Activated CD4-positive, alpha-beta memory T cell treated with anti-CD3 and anti-CD28 coated beads for 36 hours (primary cell): ENCODE data around the gene ONECUT3. TPM values are rescaled to one million over a fixed set of nuclear protein-coding genes. Genes with fewer than 3 reads are reported as not detected.

Experiments
- CTCF ChIA-PET: fragments of 350-600 bp; sonication (Branson Sonifier 250); formaldehyde crosslinking; loops from one replicate; lab custom pipeline; 2021; ENCODE audit warnings: antibody characterized with exemption, inconsistent platforms; lab: Charles Lee
- POLR2A ChIA-PET: fragments of 350-600 bp; sonication (Branson Sonifier 250); formaldehyde crosslinking; loops from one replicate; lab custom pipeline; 2021; ENCODE audit warnings: antibody characterized with exemption; lab: Charles Lee
- DNase-seq: peaks from one replicate; pipeline ENCODE4 v3.0.0-alpha.2; 2020
- H3K27ac Mint-ChIP-seq: one replicate; pipeline ENCODE4 v1.8.0; 2021; ENCODE audit warnings: mixed read lengths
- H3K27me3 Mint-ChIP-seq: one replicate; pipeline ENCODE4 v1.8.0; 2021; ENCODE audit warnings: mixed read lengths
- H3K36me3 Mint-ChIP-seq: one replicate; pipeline ENCODE4 v1.8.0; 2021; ENCODE audit warnings: mixed read lengths
- H3K4me1 Mint-ChIP-seq: one replicate; pipeline ENCODE4 v1.8.0; 2021; ENCODE audit warnings: low read depth, mixed read lengths
- H3K4me3 Mint-ChIP-seq: one replicate; pipeline ENCODE4 v1.8.0; 2021; ENCODE audit warnings: mild to moderate bottlenecking, mixed read lengths
- H3K9me3 Mint-ChIP-seq: one replicate; pipeline ENCODE4 v1.8.0; 2021; ENCODE audit warnings: mixed read lengths
- intact Hi-C: fragments of 100-400 bp; cut with micrococcal nuclease; formaldehyde crosslinking; loops from one replicate; pipeline ENCODE4 v1.15.1; 2023
- total RNA-seq, 2 experiments: library from RNA; stranded (reverse); gene quantifications; one replicate each; pipeline ENCODE4 v1.2.3, GENCODE V29; 2021

The ONECUT3 gene
- total RNA-seq, 2 experiments from 2014 or later: not detected

DNA sequence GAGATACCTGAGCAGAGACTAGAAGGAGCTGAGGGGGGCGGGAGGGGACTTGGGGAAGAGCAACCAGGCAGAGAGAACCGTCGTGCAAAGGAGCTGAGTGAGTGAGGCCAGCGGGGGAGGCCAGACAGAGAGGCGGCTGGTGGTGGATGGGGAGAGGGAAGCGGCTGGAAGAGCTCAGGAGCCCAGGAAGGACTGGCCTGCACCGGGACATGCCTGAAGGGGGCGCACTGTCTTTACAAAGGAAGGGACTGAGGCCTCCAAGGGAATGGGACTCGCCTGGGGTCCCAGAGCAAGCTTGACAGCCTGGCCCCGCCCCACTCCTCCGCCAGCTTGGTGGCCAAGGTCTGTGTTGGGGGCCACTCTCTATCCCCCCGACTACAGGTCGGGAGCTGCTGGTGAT is 14.9 kb downstream of the ONECUT3 start:
- ChIA-PET CTCF (interaction anchor here (0.8 to 3.8 kb wide), 7 partner anchors 10 to 259 kb away, joined by 3 to 42 read pairs (median 4); no protein-coding TSS in a partner anchor), POLR2A (no interaction called here)
- Mint-ChIP-seq H3K4me3 (no peak overlapping the region), H3K9me3 (peaks cover 16% of the 10 kb centered on the region), H3K27ac (no peak overlapping the region), H3K36me3 (peaks cover 2% of the 10 kb centered on the region), H3K4me1 (no peaks in the 10 kb centered on the region), H3K27me3 (peaks cover 67% of the 10 kb centered on the region)
- intact Hi-C loops: loop anchor here (5.0 to 10.0 kb wide), 2 partner anchors 221 to 313 kb away; partner anchors contain the start of gene APC2
- no peak for DNase-seq

DNA sequence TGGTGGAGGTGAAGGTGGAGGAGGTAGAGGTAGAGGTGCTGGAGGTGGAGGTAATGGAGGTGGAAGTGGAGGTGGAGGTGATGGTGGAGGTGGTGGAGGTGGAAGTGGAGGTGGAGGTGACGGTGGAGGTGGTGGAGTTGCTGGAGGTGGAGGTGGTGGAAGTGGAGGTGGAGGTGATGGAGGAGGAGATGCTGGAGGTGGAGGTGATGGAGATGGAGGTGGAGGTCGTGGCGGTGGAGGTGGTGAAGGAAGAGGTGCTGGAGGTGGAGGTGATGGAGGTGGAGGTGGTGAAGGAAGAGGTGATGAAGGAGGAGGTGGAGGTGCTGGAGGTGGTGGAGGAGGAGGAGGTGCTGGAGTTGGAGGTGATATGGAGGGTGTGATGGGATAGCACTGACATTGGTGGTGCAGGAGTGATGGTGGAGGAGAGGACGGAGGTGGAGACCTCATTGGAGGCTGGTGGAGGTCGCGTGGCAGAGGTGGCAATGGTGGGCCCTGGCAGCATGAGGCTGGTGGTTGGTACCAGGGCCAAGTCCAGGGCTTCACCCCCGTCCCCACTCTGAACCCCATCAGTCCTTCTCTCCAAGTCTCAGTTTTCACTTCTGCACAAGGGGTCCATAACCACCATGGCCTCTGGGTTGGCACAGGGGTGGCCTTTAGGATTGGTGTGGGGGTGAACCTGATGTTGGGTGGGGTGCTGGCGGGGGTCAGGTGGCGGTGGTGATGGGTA is 15.8 kb downstream of the ONECUT3 start:
- Mint-ChIP-seq H3K4me3 (no peak overlapping the region), H3K9me3 (peaks cover 16% of the 10 kb centered on the region), H3K27me3 (peaks cover 67% of the 10 kb centered on the region), H3K36me3 (peaks cover 2% of the 10 kb centered on the region), H3K4me1 (no peaks in the 10 kb centered on the region), H3K27ac (no peak overlapping the region)
- ChIA-PET POLR2A (no interaction called here), CTCF (interaction anchor here (0.9 to 3.4 kb wide), 7 partner anchors 9 to 260 kb away, joined by 3 to 14 read pairs (median 4); no protein-coding TSS in a partner anchor)
- DNase-seq: no peak
- intact Hi-C loops: loop anchor here (5.0 to 10.0 kb wide), 2 partner anchors 222 to 314 kb away; partner anchors contain the start of gene APC2

DNA sequence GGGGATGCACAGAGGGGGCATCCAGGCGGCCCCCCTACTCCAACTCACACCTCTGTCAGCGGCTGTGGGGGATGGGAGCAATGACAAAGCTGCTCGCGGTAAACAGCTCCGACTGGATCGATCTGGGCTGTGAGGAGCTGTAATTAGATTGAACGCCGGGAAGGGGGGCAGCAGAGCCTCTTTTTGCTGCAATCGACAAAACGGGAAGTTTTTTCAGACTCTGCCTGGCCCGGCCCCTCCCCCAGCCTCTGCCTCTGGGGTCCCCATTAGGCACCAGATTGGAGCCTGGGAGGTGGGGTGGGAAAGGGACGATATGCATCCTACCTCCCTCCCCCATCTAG is 16.3 kb downstream of the ONECUT3 start:
- H3K27me3 Mint-ChIP-seq: peaks cover 66% of the 10 kb centered on the region
- no peak overlapping the region for H3K4me3 Mint-ChIP-seq
- peaks cover 2% of the 10 kb centered on the region for H3K36me3 Mint-ChIP-seq
- no peak overlapping the region for H3K27ac Mint-ChIP-seq
- intact Hi-C loops: loop anchor here (5.0 to 10.0 kb wide), 2 partner anchors 222 to 315 kb away; partner anchors contain the start of gene APC2
- ChIA-PET POLR2A (no interaction called here), CTCF (interaction anchor here (1.0 to 3.4 kb wide), 4 partner anchors 12 to 97 kb away, joined by 3 to 21 read pairs (median 13); no protein-coding TSS in a partner anchor)
- H3K9me3 Mint-ChIP-seq: peaks cover 16% of the 10 kb centered on the region
- no peak for DNase-seq
- no peaks in the 10 kb centered on the region for H3K4me1 Mint-ChIP-seq

DNA sequence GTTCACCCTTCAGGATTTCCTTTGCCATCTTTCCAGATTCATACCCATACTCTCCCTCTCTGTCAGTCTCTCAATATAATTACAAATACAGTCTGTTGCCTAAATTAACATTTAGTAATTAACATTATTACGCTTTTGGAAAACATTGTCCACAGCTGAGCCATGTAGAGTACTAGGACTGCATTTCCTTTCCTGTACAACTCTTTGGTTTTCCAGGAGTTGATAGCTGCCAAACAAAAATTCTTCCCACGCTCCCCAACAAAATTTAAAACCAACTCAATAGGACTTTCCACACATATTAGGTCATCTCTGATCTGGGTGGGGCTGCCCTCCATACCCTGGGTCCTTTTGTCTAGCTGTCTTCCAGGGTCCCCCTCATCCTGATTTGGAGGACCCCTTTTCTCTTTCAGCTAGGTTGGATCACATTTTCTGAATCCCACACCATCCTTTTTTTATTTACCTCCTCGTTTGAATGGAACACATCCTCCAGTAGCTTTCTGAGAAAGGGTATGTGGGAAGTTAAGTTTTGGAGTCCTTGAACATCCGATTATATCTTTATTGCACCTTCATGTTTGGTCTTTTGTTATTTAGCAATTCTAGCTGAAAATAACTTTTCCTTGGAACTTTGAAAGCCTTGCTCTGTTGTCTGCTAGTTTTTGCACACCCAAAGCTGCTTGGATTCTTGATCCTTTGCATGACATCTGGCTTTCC is 17.7 kb downstream of the ONECUT3 start:
- intact Hi-C loops: no loop called here

DNA sequence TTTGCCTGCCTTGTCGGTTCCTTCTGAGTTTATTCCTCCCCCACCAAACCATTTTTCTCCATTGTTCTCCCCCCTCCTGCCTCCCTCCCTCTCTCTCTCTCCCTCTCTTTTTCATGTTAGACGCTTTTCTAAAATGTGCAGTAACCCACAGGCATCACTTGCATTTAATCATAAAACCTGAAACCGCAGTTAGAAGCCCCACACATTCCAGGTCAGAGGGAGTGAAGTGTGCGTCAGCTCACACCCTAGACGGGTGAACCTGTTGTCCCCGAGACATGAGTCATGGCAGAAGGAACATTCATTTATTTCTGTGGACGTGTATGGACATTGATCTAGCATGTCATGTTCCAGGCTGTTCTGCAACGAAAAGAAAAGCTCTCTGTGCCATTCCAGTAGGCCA is 19.9 kb downstream of the ONECUT3 start:
- Mint-ChIP-seq H3K27me3 (peaks cover 62% of the 10 kb centered on the region), H3K9me3 (peaks cover 16% of the 10 kb centered on the region), H3K4me3 (no peak overlapping the region), H3K36me3 (peaks cover 2% of the 10 kb centered on the region), H3K27ac (no peak overlapping the region), H3K4me1 (no peaks in the 10 kb centered on the region)
- DNase-seq: no peak
- POLR2A ChIA-PET: no interaction called here
- intact Hi-C loops: no loop called here
- CTCF ChIA-PET: interaction anchor here (1.5 kb wide), 1 partner anchor 13 kb away, joined by 3 read pairs; no protein-coding TSS in a partner anchor

More for the DNA sequence above, 17.7 kb downstream of the ONECUT3 start:
- H3K27me3 Mint-ChIP-seq: peaks cover 56% of the 10 kb centered on the region
- H3K36me3 Mint-ChIP-seq: peaks cover 2% of the 10 kb centered on the region
- H3K4me3 Mint-ChIP-seq: no peak overlapping the region
- H3K27ac Mint-ChIP-seq: no peak overlapping the region
- CTCF ChIA-PET: interaction anchor here (1.2 to 3.4 kb wide), 6 partner anchors 11 to 225 kb away, joined by 4 to 21 read pairs (median 10); no protein-coding TSS in a partner anchor
- no peak for DNase-seq
- H3K4me1 Mint-ChIP-seq: no peaks in the 10 kb centered on the region
- POLR2A ChIA-PET: interaction anchor here (0.6 kb wide), 1 partner anchor 29 kb away, joined by 4 read pairs; no protein-coding TSS in a partner anchor
- H3K9me3 Mint-ChIP-seq: peaks cover 16% of the 10 kb centered on the region

DNA sequence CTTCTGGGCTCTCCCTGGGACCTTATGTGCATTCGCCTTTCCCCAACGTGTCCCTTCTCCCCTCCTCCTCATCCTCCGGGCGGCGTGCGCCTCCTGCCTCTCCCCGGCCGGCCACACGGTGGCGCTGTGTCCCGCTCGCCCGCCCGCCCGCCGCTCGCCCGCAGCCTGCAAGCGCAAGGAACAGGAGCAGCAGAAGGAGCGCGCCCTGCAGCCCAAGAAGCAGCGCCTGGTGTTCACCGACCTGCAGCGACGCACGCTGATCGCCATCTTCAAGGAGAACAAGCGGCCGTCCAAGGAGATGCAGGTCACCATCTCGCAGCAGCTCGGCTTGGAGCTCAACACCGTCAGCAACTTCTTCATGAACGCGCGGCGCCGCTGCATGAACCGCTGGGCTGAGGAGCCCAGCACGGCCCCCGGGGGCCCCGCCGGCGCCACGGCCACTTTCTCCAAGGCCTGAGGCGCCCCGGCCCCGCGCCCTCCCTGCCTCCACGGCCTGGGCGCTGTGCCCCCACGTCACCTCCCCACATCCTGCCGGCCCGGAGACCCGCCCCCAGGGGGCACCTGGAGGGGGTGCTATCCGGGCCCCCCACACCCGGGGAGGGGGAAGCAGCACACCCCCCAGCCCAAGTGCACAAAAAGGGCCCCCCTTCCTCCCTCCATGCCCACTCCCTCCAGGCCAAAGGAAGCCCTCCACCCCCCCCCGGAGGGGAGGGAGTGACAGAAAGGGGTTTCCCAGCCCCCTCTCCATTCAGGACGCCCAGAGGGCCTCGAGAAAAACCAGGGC is 21.9 kb downstream of the ONECUT3 start:
- no peak overlapping the region for H3K4me3 Mint-ChIP-seq
- POLR2A ChIA-PET: no interaction called here
- H3K36me3 Mint-ChIP-seq: peaks cover 2% of the 10 kb centered on the region
- H3K27me3 Mint-ChIP-seq: peaks cover 62% of the 10 kb centered on the region
- H3K4me1 Mint-ChIP-seq: no peaks in the 10 kb centered on the region
- intact Hi-C loops: no loop called here
- CTCF ChIA-PET: no interaction called here
- no peak overlapping the region for H3K27ac Mint-ChIP-seq
- no peak for DNase-seq
- H3K9me3 Mint-ChIP-seq: peaks cover 15% of the 10 kb centered on the region

DNA sequence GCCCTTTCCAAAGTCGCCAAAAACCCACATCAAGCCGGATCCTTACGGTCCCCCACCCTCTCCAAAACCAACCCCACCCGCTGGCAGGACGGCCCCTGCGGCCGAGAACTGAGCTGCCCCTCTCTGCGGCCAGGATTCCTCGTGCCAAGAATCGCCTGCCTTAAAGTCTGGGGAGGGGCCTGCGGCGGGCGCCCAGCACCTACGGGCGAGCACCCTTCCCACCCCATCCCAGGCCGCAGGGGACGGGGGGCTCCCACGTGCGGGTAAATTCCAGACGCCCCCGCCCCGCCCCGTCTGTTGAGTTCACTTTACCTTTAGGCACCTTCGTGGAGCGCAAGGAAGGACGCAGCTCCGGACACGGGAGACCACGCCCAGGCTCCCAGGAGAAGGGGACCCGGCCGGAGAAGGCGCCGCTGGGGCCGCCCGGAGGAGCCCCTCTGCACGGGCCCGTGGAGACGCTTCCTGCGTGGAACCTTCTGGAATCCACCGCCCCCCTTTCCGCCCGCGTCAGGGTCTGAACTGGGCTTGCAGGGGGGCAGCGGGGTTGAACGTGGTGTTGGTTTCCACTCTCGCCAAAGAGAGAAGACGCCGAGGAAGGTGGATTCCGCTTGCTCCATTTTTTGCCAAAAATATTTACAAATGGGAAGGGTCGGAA is 22.8 kb downstream of the ONECUT3 start:
- H3K4me1 Mint-ChIP-seq: no peaks in the 10 kb centered on the region
- intact Hi-C loops: no loop called here
- CTCF ChIA-PET: no interaction called here
- no peak overlapping the region for H3K27ac Mint-ChIP-seq
- peaks cover 10% of the 10 kb centered on the region for H3K9me3 Mint-ChIP-seq
- H3K36me3 Mint-ChIP-seq: peaks cover 2% of the 10 kb centered on the region
- DNase-seq: no peak
- POLR2A ChIA-PET: no interaction called here
- peaks cover 64% of the 10 kb centered on the region for H3K27me3 Mint-ChIP-seq
- H3K4me3 Mint-ChIP-seq: no peak overlapping the region

DNA sequence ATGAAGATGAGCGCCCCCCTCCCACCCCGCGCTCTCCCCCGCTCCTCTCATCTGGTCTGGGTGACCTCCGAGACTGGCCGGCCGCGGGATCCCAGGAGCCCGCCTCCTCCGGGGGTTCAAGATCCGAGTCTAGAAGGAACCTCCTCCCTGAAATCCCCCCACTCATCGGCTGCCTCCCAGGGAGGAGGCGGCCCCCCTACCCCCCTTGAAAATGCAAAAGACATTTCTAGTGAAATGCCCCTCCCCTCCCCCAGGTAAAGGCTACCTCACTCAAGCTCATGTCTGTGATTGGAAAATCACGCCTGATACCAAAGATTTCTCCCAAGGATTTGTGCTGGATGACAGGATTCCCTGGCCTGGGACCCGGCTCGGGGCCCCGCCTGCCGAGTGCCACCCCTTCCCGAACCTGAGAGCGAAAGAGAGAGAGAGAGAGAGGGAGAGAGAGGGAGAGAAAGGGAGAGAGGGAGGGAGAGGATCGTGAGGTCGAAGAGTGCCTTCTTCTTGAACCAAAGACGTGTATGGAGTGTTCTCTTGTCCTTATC is 23.4 kb downstream of the ONECUT3 start:
- ChIA-PET POLR2A (no interaction called here), CTCF (interaction anchor here (0.7 to 1.3 kb wide), 2 partner anchors 11 to 63 kb away, joined by 3 read pairs; no protein-coding TSS in a partner anchor)
- Mint-ChIP-seq H3K36me3 (peaks cover 2% of the 10 kb centered on the region), H3K27me3 (peaks cover 59% of the 10 kb centered on the region), H3K4me3 (no peak overlapping the region), H3K4me1 (no peaks in the 10 kb centered on the region), H3K9me3 (peaks cover 7% of the 10 kb centered on the region), H3K27ac (no peak overlapping the region)
- DNase-seq: no peak
- intact Hi-C loops: no loop called here

DNA sequence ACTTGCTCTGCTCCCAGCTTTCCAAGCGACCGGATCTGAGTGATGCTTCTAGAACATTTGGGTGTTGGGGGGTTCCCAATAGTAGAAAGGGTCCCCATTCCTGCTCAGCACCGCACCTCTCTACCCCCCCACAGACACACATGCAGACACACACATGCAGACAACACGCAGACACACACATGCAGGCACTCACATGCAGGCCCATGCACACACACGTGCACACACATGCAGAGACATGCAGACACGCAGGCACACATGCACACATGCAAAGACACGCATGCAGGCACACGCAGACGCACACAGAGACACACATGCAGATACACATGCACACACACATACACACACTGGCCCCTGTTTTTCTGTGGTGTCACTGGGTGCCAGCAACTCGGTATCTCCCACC is 23.8 kb downstream of the ONECUT3 start:
- POLR2A ChIA-PET: no interaction called here
- no peak overlapping the region for H3K27ac Mint-ChIP-seq

DNA sequence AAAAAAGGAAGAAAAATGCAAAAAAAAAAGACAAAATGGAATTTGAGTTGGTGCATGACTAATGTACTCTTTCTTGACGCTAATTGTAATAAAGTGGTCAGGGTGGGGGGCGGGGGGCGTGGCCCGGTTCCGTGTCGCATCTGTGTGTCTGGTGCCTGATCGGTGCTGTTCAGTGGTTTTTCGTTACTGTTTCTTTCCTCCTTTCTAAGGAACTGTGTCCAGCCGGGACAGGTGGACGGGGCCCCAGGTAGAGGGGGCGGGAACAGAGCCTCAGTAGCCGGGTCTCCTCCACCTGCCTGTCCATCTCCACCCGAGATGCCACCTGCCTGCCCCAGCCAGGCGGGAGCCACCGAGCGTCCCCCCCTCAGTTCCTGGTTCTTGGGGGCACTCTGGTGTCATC is 26.3 kb downstream of the ONECUT3 start:
- H3K27me3 Mint-ChIP-seq: peaks cover 56% of the 10 kb centered on the region

More for the DNA sequence above, 23.8 kb downstream of the ONECUT3 start:
- intact Hi-C loops: no loop called here
- Mint-ChIP-seq H3K27me3 (peaks cover 59% of the 10 kb centered on the region), H3K4me3 (no peak overlapping the region), H3K4me1 (no peaks in the 10 kb centered on the region), H3K36me3 (peaks cover 2% of the 10 kb centered on the region), H3K9me3 (peaks cover 9% of the 10 kb centered on the region)
- CTCF ChIA-PET: interaction anchor here (0.7 to 1.3 kb wide), 4 partner anchors 9 to 63 kb away, joined by 3 to 4 read pairs (median 3); no protein-coding TSS in a partner anchor
- DNase-seq: no peak

More for the DNA sequence above, 26.3 kb downstream of the ONECUT3 start:
- intact Hi-C loops: no loop called here
- Mint-ChIP-seq H3K9me3 (peaks cover 7% of the 10 kb centered on the region), H3K36me3 (no peaks in the 10 kb centered on the region), H3K4me1 (no peaks in the 10 kb centered on the region), H3K27ac (no peak overlapping the region), H3K4me3 (no peak overlapping the region)
- ChIA-PET POLR2A (no interaction called here), CTCF (interaction anchor here (1.2 to 1.7 kb wide), 2 partner anchors 8 to 107 kb away, joined by 3 to 4 read pairs; no protein-coding TSS in a partner anchor)
- no peak for DNase-seq
